ENCODE results near the gene CHPF2. TPM values are rescaled to one million over a fixed set of nuclear protein-coding genes. Genes with fewer than 3 reads are reported as not detected.

CHPF2 gene
- total RNA-seq, 3 donors from 2014 or later = 24.5 to 40.6 (median 38.3) TPM

DNA sequence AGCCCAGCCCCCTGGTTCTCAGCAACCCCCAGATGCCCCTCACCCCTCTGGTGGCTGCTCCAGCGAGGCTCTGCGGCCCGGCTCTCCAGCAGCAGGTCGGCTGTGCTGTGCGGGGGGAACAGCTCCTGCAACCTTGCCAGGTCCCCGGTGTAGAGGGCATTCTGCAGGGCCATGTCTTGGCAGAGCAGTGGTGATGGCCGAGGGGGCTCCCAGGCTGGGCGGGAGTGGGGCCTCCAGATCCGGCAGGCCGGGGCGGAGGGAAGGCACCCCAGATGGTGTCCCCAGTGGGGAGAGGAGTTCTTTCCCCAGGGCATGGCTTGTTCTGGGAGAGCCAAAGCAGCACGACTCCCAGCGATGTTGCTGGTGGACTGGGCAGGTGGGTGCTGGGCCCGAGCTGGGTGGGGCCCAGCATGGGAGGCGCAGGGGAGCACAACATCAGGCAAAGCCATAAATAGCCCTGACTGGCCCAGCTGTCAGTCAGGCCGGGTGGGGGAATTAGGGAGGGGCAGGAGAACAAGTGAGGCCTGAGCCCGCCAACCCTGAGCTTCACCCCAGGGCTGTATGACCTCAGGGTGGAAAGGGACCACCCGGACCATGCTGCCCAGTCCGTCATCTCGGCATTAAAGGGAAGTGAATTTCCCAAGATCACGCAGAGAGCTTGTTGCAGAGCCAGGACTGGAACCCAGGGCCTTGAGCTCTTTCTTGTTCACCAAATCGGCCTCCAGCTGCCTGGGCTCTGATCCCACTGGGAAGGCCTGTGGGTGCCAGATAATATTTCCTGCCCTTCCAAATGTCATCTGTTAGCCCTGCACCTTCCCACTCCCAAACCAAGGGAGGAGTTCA is 44.7 kb upstream of the CHPF2 start:
- no peak for DNase-seq (ENCODE audit: low spot score in 2 of 2)
- intact Hi-C loops (cut with DNase I; ENCODE audit: low total_unique reads) = no loop called here
- Histone ChIP-seq H3K9me3 (no peaks in the 10 kb centered on the region), H3K36me3 (no peaks in the 10 kb centered on the region), H3K4me1 (no peaks in the 10 kb centered on the region), H3K4me3 (no peak overlapping the region), H3K27ac (no peak overlapping the region), H3K27me3 (peaks cover 0 to 4% of the 10 kb centered on the region in 2 donors)
- TF ChIP-seq POLR2AphosphoS5 (IDR thresholded peaks at IDR 0.05) = no peak
- TF ChIP-seq, protein P1, sequence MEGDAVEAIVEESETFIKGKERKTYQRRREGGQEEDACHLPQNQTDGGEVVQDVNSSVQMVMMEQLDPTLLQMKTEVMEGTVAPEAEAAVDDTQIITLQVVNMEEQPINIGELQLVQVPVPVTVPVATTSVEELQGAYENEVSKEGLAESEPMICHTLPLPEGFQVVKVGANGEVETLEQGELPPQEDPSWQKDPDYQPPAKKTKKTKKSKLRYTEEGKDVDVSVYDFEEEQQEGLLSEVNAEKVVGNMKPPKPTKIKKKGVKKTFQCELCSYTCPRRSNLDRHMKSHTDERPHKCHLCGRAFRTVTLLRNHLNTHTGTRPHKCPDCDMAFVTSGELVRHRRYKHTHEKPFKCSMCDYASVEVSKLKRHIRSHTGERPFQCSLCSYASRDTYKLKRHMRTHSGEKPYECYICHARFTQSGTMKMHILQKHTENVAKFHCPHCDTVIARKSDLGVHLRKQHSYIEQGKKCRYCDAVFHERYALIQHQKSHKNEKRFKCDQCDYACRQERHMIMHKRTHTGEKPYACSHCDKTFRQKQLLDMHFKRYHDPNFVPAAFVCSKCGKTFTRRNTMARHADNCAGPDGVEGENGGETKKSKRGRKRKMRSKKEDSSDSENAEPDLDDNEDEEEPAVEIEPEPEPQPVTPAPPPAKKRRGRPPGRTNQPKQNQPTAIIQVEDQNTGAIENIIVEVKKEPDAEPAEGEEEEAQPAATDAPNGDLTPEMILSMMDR (IDR thresholded peaks at IDR 0.05) = no peak
- TF ChIP-seq POLR2A (IDR thresholded peaks at IDR 0.05) = no peak

DNA sequence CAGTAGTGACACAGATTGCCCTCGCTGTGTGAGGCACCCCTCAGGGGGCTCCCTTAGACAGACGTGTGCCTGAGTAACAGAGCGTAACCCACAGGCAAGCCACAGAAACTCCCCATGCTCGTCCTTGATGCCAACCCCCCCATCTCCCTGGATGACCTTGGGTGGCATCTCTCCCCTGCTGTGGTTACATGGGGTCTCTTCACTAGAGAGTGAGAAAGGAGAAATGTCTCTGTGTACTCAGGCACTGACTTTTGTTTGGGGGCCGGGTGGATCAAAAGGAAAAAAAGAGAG is 44.1 kb upstream of the CHPF2 start:
- H3K27me3 ChIP-seq = peaks cover 0 to 4% of the 10 kb centered on the region in 2 donors
- no peak for DNase-seq (ENCODE audit: low spot score in 2 of 2)
- no peaks in the 10 kb centered on the region for H3K4me1 ChIP-seq
- no peaks in the 10 kb centered on the region for H3K36me3 ChIP-seq
- no peak overlapping the region for H3K27ac ChIP-seq
- H3K9me3 ChIP-seq = no peaks in the 10 kb centered on the region
- no peak overlapping the region for H3K4me3 ChIP-seq
- TF ChIP-seq, protein P1 (IDR thresholded peaks at IDR 0.05) = no peak
- TF ChIP-seq POLR2A (IDR thresholded peaks at IDR 0.05) (no peak), POLR2AphosphoS5 (IDR thresholded peaks at IDR 0.05) (no peak)
- intact Hi-C loops (cut with DNase I; ENCODE audit: low total_unique reads) = no loop called here

DNA sequence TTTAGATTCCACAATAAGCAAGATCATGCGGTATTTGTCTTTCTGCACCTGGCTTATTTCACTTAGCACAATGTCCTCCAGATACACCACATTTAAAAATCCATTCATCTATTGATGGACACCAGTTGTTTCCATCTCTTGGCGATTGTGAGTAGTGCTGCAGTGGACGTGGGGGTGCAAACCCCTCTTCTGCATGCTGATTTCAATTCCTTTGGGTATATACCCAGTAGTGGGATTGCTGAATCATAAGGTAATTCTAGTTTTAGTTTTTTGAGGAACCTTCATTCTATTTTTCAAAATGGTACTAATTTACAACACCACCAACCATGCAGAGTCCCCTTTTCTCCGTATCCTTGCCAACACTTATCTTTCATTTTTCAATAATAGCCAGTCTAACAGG is 43.2 kb upstream of the CHPF2 start:
- intact Hi-C loops (cut with DNase I; ENCODE audit: low total_unique reads) = no loop called here
- DNase-seq (ENCODE audit: low spot score in 2 of 2) = no peak
- Histone ChIP-seq H3K4me3 (no peak overlapping the region), H3K9me3 (no peaks in the 10 kb centered on the region), H3K27me3 (peaks cover 0 to 4% of the 10 kb centered on the region in 2 donors), H3K27ac (no peak overlapping the region), H3K36me3 (no peaks in the 10 kb centered on the region), H3K4me1 (no peaks in the 10 kb centered on the region)
- TF ChIP-seq, protein P1 (IDR thresholded peaks at IDR 0.05) = no peak
- TF ChIP-seq POLR2AphosphoS5 (IDR thresholded peaks at IDR 0.05) (no peak), POLR2A (IDR thresholded peaks at IDR 0.05) (no peak)

DNA sequence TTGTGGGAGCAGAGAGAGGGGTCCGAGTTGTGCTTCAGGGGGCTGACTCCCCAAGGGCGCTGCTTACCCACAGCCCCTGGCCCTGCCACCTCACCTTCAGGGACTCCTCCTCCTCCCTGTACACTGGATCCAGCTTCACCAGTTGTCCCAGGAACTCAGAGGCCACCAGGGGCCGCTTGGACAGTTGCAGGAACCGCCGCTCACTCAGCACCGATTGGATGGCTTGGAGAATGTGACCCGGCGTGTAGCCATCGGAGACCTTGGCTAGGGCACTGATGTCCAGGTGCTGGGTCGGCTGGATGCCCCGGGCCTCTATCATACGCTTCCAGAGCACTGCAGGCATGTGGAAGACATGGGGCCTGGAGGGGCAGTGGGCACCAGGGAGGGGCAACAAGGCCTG is 40.7 kb upstream of the CHPF2 start:
- H3K9me3 ChIP-seq = no peaks in the 10 kb centered on the region
- intact Hi-C loops (cut with DNase I; ENCODE audit: low total_unique reads) = no loop called here
- H3K27me3 ChIP-seq = peaks cover 0 to 4% of the 10 kb centered on the region in 2 donors

DNA sequence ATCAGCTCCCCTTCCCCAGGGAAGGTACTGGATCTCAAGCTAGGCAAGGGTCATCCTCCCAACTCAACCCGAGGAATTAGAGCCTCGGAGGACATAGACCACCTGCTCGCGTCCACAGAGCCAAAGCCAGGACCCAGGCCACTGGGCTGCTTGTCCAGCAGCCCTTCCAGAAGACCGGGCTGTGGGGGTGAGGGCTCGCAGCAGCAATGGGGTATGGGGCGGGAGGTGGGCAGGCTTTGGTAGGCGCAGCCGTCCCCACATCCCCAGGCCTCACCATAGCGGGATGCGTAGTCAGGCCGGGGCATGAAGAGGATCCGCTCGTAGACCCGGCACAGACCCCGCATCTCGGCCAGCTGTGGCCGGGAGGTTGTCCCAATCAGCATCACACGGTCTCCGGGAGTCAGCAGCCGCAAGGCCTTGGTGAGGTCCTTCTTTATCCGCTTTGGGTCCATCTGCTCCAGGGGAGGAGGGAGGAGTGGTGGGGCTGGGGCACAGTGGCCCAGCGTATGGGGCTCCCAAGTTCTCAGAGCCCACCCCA is 40.2 kb upstream of the CHPF2 start:
- intact Hi-C loops (cut with DNase I; ENCODE audit: low total_unique reads) = no loop called here

More for the DNA sequence above, 40.7 kb upstream of the CHPF2 start:
- Histone ChIP-seq H3K27ac (no peak overlapping the region), H3K4me1 (no peaks in the 10 kb centered on the region), H3K4me3 (no peak overlapping the region), H3K36me3 (no peaks in the 10 kb centered on the region)
- no peak for DNase-seq (ENCODE audit: low spot score in 2 of 2)
- TF ChIP-seq POLR2A (IDR thresholded peaks at IDR 0.05) (no peak), POLR2AphosphoS5 (IDR thresholded peaks at IDR 0.05) (no peak)
- TF ChIP-seq, protein P1 (IDR thresholded peaks at IDR 0.05) = no peak

More for the DNA sequence above, 40.2 kb upstream of the CHPF2 start:
- H3K27me3 ChIP-seq = peaks cover 0 to 4% of the 10 kb centered on the region in 2 donors
- H3K4me1 ChIP-seq = no peaks in the 10 kb centered on the region
- DNase-seq (ENCODE audit: low spot score in 2 of 2) = no peak
- TF ChIP-seq POLR2A (IDR thresholded peaks at IDR 0.05) (no peak), POLR2AphosphoS5 (IDR thresholded peaks at IDR 0.05) (no peak)
- TF ChIP-seq, protein P1 (IDR thresholded peaks at IDR 0.05) = no peak
- no peak overlapping the region for H3K27ac ChIP-seq
- no peak overlapping the region for H3K4me3 ChIP-seq
- no peaks in the 10 kb centered on the region for H3K36me3 ChIP-seq
- no peaks in the 10 kb centered on the region for H3K9me3 ChIP-seq

Measured in breast epithelium (tissue), 4 donors.